GM19455 (cell line): Measurements from ENCODE around the gene RNF14.

Experiments
- ATAC-seq: cut with Tn5 transposase; IDR thresholded peaks from one replicate; pipeline ENCODE4 v1.9.1; 2021; ENCODE audit not compliant: unreplicated experiment

RNF14 gene

GRCh38 chr5:141947316-141947715, 21.6 kb upstream of the RNF14 start:
- no peak for ATAC-seq

GRCh38 chr5:141948812-141949211, 20.1 kb upstream of the RNF14 start:
- no peak for ATAC-seq

GRCh38 chr5:141949511-141949910, 19.4 kb upstream of the RNF14 start:
- no peak for ATAC-seq

- ATAC-seq: no peak
These were observed 18.5 kb upstream of the RNF14 start for GRCh38 chr5:141950207-141951005.

GRCh38 chr5:141951332-141951781, 17.5 kb upstream of the RNF14 start:
- ATAC-seq: no peak

- no peak for ATAC-seq
These were observed 16.9 kb upstream of the RNF14 start for GRCh38 chr5:141952020-141952419.

GRCh38 chr5:141954194-141954593, 14.7 kb upstream of the RNF14 start:
- ATAC-seq: no peak

GRCh38 chr5:141957367-141957996, 11.4 kb upstream of the RNF14 start:
- no peak for ATAC-seq

GRCh38 chr5:141958113-141958512, 10.8 kb upstream of the RNF14 start, which contains the start of gene PCDH12:
TSS of gene PCDH12 (minus strand) at chr5:141958202. CDS start at chr5:141957851, 351 bp downstream.
- ATAC-seq: no peak

GRCh38 chr5:141958546-141959172, 10.2 kb upstream of the RNF14 start:
- ATAC-seq: no peak

- ATAC-seq: no peak
These were observed 8.9 kb upstream of the RNF14 start for GRCh38 chr5:141960018-141960417.

- peak; percentile 94 for ATAC-seq
These were observed 8.2 kb upstream of the RNF14 start for GRCh38 chr5:141960449-141961323.

- ATAC-seq: no peak
These were observed 7.4 kb upstream of the RNF14 start for GRCh38 chr5:141961466-141961865.

GRCh38 chr5:141963701-141964100, 5.2 kb upstream of the RNF14 start:
- ATAC-seq: no peak

- no peak for ATAC-seq
These were observed 3.8 kb upstream of the RNF14 start for GRCh38 chr5:141965071-141965470.

GRCh38 chr5:141966275-141966962, 2.5 kb upstream of the RNF14 start:
- no peak for ATAC-seq

GRCh38 chr5:141966963-141967333, 2.0 kb upstream of the RNF14 start:
- no peak for ATAC-seq

GRCh38 chr5:141969783-141970771, 1.2 kb downstream of the RNF14 start:
- peak; percentile 49 for ATAC-seq
